ENCODE measurements around the gene CLCN6. TPM values are rescaled to one million over a fixed set of nuclear protein-coding genes. Genes with fewer than 3 reads are reported as not detected.
"Not testable (repeated sequence)": the region's sequence is repeated elsewhere in the genome, so short reads cannot be mapped to it uniquely, and the experiment has no call there.

CLCN6 gene
- polyA plus RNA-seq, 5 donors, result 17.2 to 24.2 (median 18.4) TPM

- no peak for DNase-seq
Measured at GRCh38 chr1:11794446-11795237, 11.3 kb upstream of the CLCN6 start.

GRCh38 chr1:11795238-11795890, 10.6 kb upstream of the CLCN6 start:
- DNase-seq, result no peak

GRCh38 chr1:11796036-11796828, 9.8 kb upstream of the CLCN6 start:
- DNase-seq, result no peak

DNA sequence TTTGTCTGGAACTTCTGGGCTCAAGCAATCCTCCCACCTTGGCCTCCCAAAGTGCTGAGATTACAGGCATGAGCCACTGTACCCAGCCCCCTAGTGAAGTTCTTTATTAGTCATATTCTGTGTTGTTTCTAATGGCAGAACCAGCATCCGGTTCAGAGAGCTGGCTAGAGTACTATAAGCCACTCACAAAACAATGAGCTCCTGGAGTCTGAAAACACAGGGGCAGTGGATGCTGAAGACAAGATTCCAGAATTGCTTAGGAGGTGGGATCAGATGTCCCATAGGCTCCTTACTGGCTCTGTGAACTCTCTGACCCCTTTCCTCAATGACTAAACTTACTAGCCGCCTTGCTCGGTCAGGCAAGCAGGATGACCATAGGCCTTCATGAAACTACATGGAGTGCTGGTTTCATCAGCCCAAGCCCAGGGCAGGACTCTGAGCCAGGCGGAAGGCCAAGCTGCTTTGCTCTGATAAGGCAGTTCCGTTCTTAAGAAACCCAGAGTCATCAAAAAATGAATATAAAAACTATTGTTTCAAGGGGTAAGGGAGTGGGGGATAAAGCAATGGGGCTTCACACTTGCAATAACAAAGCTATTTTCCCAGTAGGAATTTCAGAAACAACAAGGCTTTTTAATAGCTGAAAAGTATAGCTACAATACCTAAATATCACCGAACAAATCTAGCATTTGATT, 8.3 kb upstream of the CLCN6 start:
- DNase-seq, result no peak

- no peak for DNase-seq
Measured at GRCh38 chr1:11799099-11799498, 6.9 kb upstream of the CLCN6 start.

DNA sequence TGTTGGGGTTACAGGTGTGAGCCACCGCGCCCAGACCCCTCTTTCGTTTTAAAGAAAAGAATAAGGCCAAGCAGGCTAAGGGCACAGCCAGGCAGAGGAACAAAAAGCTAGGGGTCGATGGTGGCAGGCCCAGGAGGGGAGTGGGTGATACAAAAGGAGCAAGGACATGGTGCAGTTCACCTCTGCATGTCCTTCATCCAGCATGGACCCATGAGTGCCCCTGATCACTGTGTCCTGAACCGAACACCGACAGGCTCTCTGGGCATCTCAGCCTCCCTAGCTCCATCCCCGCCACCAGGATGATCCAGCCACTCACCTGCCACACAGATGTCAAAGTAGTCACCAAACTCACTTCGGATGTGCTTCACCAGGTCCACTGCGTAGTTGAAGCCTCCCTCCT, 6.1 kb upstream of the CLCN6 start:
- DNase-seq, result no peak

DNA sequence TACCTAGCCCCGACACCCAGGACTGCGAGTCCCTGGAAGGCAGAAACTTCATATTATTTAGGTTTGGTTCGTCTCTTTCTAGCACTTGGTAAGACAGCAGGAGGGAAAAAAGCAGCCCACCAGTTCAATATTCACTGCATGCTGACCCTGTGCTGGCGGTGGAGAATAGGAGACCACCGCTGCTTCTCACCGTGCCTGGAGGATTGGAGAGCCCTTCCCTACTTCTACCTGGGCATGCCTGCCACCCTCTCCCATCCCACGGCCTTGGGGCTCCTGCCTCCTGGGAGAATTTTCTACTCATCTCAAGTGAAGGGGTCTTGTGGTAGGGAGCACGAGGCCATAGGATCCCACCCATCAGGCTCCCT, 5.6 kb upstream of the CLCN6 start:
- DNase-seq, result no peak

DNA sequence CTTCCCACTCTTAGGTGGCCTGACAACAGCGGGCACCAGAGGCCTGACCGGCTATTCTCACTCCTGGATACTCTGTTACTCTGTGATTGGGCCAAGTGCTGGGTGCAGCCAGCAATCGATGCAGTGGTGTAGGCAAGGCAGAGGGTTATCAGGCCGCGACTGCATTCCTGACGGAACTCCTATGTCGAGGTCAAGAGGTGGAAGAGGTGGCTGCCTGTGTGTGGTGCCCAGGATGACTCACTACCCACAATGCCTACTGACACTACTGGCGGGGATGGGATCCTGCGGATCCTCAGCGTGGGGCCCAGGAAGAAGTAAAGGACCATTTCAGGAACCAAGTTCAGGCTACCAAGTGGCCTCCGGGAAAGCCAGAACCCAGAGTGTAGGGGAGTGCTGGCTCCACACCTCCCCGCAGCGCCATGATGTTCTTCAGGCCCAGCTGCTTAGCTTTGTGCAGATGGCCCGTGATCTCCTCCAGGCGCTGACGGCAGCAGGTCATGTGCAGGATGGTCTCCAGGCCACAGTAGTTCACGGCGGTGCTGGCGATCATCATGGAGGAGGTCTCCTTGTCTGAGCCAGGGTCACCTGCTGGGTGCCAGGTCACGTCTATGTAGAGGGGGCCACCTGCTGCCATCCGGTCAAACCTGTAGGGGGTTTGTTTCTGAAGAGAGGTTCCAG, 5.1 kb upstream of the CLCN6 start:
- DNase-seq, result no peak

DNA sequence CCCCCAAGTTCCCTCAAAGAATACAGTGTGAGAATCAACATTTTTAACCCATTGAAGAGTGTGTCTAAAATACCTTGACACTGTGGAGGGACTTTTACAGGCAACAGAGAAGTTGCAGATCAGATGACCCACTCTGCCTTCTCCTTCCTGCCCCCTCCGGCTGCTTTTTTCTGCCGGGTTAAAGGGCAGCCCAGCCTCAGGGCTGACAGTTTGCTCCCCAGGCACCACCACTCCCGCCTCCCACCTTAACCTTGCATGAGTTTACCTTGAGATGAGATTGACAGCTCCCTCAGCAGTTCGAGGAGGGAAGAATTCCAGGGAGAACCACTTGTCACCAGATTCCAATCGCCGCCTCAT, 3.4 kb upstream of the CLCN6 start:
- no peak for DNase-seq

DNA sequence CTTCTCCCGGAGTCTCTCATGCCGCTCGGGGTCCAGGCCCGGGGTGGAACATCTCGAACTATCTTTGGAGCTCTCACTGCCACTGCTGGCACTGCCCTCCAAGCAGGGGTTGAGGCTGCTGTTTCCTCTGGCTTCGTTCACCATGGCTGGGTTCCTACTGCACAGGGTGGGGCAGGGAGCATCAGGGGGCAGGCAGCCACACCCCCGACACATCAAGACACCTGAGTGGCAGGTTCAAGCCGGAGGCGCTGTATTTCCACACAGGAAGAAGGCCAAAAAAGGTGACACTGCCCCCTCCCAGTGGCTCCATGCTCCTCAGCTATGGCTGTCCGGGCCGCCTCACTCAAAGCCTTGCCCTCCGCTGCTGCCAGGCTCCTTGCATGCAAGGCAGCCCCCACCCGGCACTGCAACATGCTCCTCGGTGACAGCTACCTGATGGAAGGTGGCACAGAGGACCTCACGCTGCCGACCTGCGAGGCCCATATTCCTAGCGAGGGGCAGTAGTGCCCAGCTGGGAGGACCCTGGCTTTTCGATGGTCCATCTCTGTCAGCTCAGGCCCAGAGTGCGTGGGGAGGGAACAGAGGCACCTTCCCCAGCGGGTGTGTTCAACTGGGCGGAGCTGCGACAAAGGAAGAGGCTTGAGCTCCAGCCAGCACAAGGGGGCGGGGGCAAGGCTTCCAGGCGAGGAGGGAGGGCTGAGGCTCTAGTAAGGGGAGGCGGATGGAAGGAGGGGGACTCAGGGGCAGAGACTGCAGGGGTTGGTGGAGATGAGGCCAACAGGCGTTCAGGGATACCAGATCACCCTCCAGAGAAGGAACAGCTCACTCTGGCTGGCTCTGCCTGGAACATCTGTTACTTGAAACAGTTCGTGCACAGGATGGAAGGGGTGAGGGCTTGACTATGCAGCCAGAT, 2.8 kb upstream of the CLCN6 start:
- DNase-seq, result peak; percentile 88 to 89

DNA sequence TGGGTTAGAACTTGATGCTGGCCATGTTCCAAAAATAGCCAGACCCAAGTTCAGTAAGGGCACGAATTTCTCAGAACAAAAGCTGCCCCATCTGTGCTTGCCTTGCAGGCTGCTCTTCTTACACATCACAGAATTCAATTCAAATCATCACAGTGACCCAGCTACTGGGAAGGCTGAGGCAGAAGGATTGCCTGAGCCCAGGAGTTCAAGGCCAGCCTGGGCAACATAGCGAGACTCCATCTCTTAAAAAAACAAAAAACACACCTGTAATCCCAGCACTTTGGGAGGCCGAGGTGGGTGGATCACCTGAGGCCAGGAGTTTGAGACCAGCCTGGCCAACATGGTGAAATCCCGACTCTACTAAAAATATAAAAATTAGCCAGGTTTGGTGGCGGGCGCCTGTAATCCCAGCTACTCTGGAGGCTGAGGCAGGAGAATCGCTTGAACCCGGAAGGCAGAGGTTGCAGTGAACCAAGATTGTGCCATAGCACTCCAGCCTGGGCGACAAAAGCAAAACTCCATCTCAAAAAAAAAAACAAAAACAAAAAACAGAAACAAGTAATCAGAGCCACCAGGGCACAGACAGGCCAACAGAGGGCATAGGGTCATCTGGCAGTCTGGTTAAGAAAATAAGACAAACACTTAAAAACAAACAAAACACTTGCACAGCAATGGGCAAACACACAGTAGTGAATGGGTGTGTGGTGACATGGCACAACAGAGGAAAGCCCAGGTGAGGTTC, 1.9 kb upstream of the CLCN6 start:
- not testable (repeated sequence) for DNase-seq

GRCh38 chr1:11804666-11805421, 1.1 kb upstream of the CLCN6 start:
- DNase-seq, result no peak

- DNase-seq, result no peak
Measured at GRCh38 chr1:11806307-11806936, 431 bp downstream of the CLCN6 start.

- no peak for DNase-seq
Measured at GRCh38 chr1:11807133-11807532, 1.1 kb downstream of the CLCN6 start.

- no peak for DNase-seq
Measured at GRCh38 chr1:11813021-11813420, 7.0 kb downstream of the CLCN6 start.

- no peak for DNase-seq
Measured at GRCh38 chr1:11817192-11817591, 11.2 kb downstream of the CLCN6 start.

DNA sequence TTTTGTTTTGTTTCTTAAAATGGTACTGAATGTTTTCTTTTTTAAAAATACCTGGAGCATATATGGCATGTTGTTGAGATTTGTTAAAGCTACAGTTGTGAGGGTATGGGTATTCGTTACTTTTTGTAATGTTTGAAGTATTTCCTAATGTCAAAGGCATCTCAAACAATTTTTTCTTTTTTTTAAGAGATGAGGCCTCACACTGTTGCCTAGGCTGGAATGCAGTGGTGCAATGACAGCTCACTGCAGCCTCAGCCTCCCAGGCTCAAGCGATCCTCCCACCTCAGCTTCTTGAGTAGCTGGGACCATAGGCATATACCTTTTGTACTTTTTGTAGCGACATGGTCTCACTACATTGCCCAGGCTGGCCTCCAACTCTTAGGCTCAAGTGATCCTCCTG, 16.1 kb downstream of the CLCN6 start:
- no peak for DNase-seq

GRCh38 chr1:11823366-11824137, 17.6 kb downstream of the CLCN6 start:
- DNase-seq, result no peak

Measured in right lung (tissue), 5 donors.